Glutamatergic neuron (in vitro differentiated cells): ENCODE measurements around the gene ZNF649. TPM values are rescaled to one million over a fixed set of nuclear protein-coding genes. Genes with fewer than 3 reads are reported as not detected.

ENCODE experiments used
- DNase-seq: peaks from one replicate; pipeline ENCODE4 v3.0.0; 2022
- H3K27ac Mint-ChIP-seq: one replicate; pipeline ENCODE4 v1.8.0; 2020; ENCODE audit warnings: mild to moderate bottlenecking, mixed read lengths, inconsistent platforms; ENCODE audit not compliant: unreplicated experiment
- H3K27me3 Mint-ChIP-seq: one replicate; pipeline ENCODE4 v1.8.0; 2020; ENCODE audit warnings: mild to moderate bottlenecking, moderate library complexity, mixed read lengths, inconsistent platforms; ENCODE audit not compliant: unreplicated experiment
- H3K36me3 Mint-ChIP-seq: one replicate; pipeline ENCODE4 v1.8.0; 2020; ENCODE audit warnings: mild to moderate bottlenecking, mixed read lengths, inconsistent platforms; ENCODE audit not compliant: unreplicated experiment
- H3K4me1 Mint-ChIP-seq: one replicate; pipeline ENCODE4 v1.8.0; 2020; ENCODE audit warnings: mild to moderate bottlenecking, low read depth, mixed read lengths, inconsistent platforms; ENCODE audit not compliant: unreplicated experiment
- H3K4me3 Mint-ChIP-seq: one replicate; pipeline ENCODE4 v1.8.0; 2020; ENCODE audit warnings: mild to moderate bottlenecking, mixed read lengths, inconsistent platforms; ENCODE audit not compliant: unreplicated experiment
- H3K9me3 Mint-ChIP-seq: one replicate; pipeline ENCODE4 v1.8.0; 2020; ENCODE audit warnings: mild to moderate bottlenecking, moderate library complexity, mixed read lengths, inconsistent platforms; ENCODE audit not compliant: unreplicated experiment
- CTCF ChIP-seq: fragments of 200-600 bp; sonication (generic); IDR thresholded peaks from one replicate; pipeline ENCODE4 v1.5.0; 2021; ENCODE audit not compliant: partially characterized antibody, unreplicated experiment
- long read RNA-seq: library from polyadenylated mRNA; unstranded; transcript quantifications from one replicate; pipeline ENCODE4 v2.0.0, GENCODE V29; 2020; ENCODE audit not compliant: unreplicated experiment
- total RNA-seq: library from RNA; stranded (reverse); fragmentation: NEBNext Ultra II Directional; extraction: Animal tissue kit (Norgen Biotek cat#: 25700); gene quantifications from one replicate; pipeline ENCODE4 v1.2.1, GENCODE V29; 2021; ENCODE audit not compliant: unreplicated experiment

ZNF649 gene
- total RNA-seq: 19.2 TPM
- long read RNA-seq, partial matches to known transcripts: 0 of 2 reads
- long read RNA-seq, other reads (novel, unspliced or antisense): 0 of 2 reads

DNA sequence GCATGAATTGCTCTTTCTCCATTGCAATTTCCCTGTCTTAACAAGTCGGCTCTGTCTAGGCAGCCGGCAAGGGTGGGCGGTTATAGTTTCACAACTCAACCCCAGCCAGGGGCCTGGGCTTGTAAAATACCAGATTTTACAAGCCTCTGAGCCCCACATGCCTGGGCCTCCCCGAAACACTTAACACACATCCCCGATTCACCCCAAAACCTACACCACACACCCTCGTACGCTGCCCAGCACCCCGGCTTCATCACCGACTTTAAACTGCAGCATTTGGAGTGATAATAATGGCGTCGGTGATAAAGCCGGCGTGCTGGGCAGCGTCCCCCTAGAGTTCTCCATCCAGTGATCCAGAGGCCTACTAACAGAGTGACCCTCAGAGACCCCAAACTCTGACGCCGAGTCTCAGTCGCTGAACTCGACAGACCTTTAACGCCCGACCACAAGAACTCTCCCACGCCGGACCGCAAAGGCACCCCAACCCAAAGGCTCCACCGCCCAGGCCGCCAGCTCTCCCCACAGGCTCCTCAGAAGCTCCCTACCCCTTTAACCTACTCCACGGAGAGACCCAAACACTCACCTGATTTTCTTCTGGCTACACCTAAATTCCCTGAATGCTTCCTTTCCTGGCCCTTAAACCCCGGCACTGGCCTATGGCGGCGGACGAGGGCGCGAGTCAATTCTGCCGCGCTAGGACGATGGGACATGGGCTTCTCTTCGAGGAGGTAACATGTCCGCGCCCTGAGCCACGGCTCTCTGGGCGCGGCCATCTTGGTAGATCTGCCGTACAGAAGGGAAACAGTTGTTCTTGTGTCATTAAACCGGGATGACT is at the start of gene ZNF649:
TSS of gene ZNF649 (minus strand) at position 687 of the 835 bp plus-strand sequence. CDS start 4,910 bp downstream, outside the sequence.
- H3K9me3 Mint-ChIP-seq: peaks cover 24% of the 10 kb centered on the region
- H3K27me3 Mint-ChIP-seq: peaks cover 2% of the 10 kb centered on the region
- H3K27ac Mint-ChIP-seq: peak within 1 kb of the TSS; percentile 97
- peak within 1 kb of the TSS; percentile 100 for H3K4me3 Mint-ChIP-seq
- H3K36me3 Mint-ChIP-seq: peaks cover 46% of the 10 kb centered on the region
- peaks cover 4% of the 10 kb centered on the region for H3K4me1 Mint-ChIP-seq
- TF ChIP-seq CTCF: no peak
- peak; percentile 88 for DNase-seq

- H3K4me1 Mint-ChIP-seq: no peaks in the 10 kb centered on the region
- H3K4me3 Mint-ChIP-seq: no peak overlapping the region
- DNase-seq: no peak
- peaks cover 21% of the 10 kb centered on the region for H3K9me3 Mint-ChIP-seq
- TF ChIP-seq CTCF: no peak
- peaks cover 63% of the 10 kb centered on the region for H3K36me3 Mint-ChIP-seq
- no peaks in the 10 kb centered on the region for H3K27me3 Mint-ChIP-seq
- no peak overlapping the region for H3K27ac Mint-ChIP-seq
These were observed 44.2 kb upstream of the ZNF649 start for GRCh38 chr19:51948975-51949374.

GRCh38 chr19:51946602-51947001 is 41.8 kb upstream of the ZNF649 start:
- Mint-ChIP-seq H3K27me3 (no peaks in the 10 kb centered on the region), H3K4me1 (no peaks in the 10 kb centered on the region), H3K4me3 (no peak overlapping the region), H3K9me3 (peaks cover 25% of the 10 kb centered on the region), H3K36me3 (peaks cover 77% of the 10 kb centered on the region), H3K27ac (no peak overlapping the region)
- no peak for DNase-seq
- TF ChIP-seq CTCF: no peak

- H3K27me3 Mint-ChIP-seq: no peaks in the 10 kb centered on the region
- DNase-seq: no peak
- H3K4me1 Mint-ChIP-seq: no peaks in the 10 kb centered on the region
- H3K27ac Mint-ChIP-seq: no peak overlapping the region
- peaks cover 84% of the 10 kb centered on the region for H3K36me3 Mint-ChIP-seq
- no peak for TF ChIP-seq CTCF
- peaks cover 28% of the 10 kb centered on the region for H3K9me3 Mint-ChIP-seq
- no peak overlapping the region for H3K4me3 Mint-ChIP-seq
These were observed 40.2 kb upstream of the ZNF649 start for GRCh38 chr19:51944798-51945552.

- no peak for TF ChIP-seq CTCF
- peaks cover 15% of the 10 kb centered on the region for H3K9me3 Mint-ChIP-seq
- H3K4me3 Mint-ChIP-seq: no peak overlapping the region
- H3K4me1 Mint-ChIP-seq: no peaks in the 10 kb centered on the region
- no peaks in the 10 kb centered on the region for H3K27me3 Mint-ChIP-seq
- DNase-seq: no peak
- H3K36me3 Mint-ChIP-seq: peaks cover 60% of the 10 kb centered on the region
- H3K27ac Mint-ChIP-seq: no peak overlapping the region
These were observed 34.1 kb upstream of the ZNF649 start for GRCh38 chr19:51938936-51939335.
